ENCODE measurements around the gene CYLC1.

CYLC1 gene, protein sequence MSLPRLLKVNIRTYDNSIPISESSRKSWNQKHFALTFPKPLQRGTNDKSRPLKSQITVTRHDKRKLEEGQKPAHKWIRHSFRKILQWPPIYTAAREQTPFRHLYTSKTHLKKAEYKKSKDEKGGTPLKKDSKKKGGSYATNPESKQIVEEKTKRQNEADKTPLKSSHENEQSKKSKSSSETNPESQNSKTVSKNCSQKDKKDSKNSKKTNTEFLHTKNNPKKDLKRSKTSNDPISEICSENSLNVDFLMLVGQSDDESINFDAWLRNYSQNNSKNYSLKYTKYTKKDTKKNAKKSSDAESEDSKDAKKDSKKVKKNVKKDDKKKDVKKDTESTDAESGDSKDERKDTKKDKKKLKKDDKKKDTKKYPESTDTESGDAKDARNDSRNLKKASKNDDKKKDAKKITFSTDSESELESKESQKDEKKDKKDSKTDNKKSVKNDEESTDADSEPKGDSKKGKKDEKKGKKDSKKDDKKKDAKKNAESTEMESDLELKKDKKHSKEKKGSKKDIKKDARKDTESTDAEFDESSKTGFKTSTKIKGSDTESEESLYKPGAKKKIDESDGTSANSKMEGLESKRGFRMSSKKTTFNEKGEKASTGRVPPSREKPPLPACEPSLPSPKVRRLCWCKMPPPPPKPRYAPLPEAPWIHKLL

DNA sequence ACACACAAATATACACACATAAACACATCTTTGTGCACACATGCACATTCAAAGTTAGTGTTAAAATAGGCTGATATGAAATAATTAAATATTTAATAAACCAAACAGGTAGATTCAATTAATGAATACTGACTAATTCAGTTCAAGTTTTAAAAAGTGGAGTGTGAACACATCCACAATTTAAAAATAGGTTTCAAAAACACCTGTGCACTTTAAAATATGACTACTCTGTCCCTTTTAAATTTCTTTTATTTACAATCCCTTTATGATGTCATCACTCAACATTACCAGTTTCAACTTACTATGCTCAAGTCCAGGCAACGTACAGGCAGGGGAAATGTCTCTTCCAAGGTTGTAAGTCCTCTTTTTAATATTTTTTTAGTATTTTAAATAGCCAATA, at the start of gene CYLC1:
CYLC1 (plus strand) TSS at position 301 of the 400 bp plus-strand sequence; CDS start at position 338, 37 bp downstream.
- no peak for DNase-seq

DNA sequence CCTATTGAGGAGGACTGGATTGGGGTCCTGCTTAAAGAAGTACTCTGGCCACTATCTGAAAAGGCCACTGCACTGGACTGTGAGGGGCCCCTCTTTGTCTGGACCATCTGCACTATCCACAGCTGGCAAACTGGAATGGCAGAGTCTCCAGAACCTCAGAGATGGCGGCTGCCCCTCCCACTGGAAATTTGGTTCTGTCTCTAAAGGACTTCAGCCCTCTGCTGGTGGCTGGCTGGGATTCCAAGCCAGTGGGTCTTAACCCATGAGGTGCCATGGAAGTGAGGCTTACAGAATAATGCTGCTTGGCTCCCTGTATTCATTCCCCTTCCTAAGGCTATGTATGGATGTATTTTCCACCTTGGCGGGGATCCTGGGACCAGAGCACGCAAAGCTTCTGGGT, 41.6 kb upstream of the CYLC1 start:
- DNase-seq = no peak

DNA sequence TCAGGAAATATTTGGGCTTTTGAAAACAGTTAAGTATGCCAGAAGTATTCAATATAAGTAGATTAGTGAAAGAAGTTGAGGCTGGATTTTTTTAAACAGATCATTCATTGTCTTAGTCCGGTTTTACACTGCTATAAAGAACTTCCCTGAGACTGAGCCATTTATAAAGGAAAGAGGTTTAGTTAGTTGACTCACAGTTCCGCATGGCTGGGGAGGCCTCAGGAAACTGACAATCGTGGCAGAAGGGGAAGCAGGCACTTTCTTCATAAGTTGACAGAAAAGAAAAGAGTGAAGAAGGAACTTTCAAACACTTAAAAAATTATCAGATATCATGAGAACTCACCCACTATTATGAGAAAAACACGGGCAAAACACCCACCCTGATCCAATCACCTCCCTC, 31.1 kb upstream of the CYLC1 start:
- DNase-seq = no peak

DNA sequence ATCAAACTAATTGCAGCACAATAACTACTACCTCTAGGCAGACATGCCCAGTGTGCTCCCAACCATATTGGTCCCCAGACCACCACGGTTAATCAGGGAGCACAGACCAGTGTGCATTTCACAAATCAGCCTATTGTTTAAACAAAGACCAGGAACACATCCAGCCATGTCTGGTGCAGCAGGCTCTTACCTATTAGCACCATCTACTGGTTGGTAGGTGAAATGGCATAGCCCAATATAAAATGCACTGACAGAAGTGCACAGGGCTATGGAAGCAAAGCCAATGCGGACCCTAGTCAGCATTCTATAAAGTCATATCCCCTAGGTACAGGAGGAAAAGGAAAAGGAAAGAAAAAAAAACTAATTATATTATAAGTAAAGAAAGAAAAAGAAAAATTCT, 15.5 kb upstream of the CYLC1 start:
- DNase-seq = no peak

DNA sequence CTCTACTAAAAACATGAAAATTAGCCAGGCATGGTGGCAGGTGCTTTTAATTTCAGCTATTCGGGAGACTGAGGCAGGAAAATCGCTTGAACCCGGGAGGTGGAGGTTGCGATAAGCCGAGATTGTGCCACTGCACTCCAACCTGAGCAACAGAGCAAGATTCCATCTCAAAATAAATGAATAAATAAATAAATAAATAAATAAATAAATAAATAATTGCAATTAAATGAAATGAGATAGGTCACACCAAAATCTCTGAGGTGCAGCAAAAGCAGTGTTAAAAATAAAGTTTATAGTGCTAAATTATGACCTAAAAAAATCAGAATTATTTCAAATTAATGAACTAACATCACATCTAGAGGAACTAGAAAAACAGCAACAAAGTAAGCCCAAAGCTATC, 13.6 kb upstream of the CYLC1 start:
- no peak for DNase-seq

DNA sequence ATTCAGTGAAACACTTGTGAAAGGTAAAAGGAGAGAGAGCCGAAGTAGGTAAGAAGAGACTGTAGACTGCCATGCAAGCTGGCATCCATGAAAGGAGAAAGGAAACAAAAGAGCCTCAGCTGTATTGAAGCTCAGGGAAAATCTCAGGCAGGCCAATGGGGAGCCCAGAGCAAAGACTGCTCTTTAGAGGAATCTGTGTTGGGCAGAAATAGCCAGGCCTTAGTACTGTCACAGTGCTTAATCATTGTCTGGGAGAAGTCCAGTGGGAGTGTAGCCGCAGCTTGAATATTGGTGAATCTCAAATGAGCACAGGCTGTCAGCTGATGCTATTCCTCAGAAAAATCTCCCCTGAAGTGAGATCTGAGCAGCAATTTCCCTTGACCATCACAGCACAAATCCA, 27.6 kb downstream of the CYLC1 start:
- DNase-seq = no peak

DNA sequence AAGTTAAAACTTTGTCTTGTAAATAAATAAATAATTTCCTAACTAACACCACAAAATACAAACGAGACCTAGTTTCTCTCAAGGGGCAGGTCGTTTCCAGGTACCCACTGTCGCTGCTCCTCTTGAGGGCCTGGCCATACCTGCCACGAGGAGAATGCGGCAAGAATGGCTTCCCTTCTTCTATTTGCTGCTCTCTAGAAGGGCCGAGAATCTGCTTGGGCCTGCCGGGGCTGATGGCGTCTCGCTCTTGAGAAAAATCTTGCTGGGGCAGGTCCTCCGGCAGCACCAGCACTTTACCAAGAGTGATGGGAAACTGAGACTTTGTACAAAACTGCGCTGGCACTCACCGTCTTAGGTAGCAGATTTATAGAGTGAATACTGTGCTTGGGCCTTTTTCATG, 31.5 kb downstream of the CYLC1 start:
- DNase-seq = no peak

DNA sequence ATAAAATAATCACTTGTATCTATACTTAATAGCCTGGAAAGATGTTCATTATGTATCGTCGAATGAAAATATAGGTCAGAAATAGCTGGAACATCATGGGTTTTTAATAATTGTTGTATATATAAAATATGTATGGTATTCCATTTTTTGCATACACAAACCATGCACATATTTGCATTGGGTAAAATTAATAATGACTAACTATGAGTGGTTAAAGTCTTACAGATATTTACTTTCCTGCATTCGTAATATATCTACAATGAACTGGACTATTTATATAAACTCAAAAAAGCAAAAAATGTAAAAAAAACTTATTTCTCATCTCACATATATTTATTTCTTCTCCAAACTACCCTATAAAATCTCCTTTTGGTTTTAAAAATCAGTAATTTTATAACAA, 46.0 kb downstream of the CYLC1 start:
- no peak for DNase-seq

DNA sequence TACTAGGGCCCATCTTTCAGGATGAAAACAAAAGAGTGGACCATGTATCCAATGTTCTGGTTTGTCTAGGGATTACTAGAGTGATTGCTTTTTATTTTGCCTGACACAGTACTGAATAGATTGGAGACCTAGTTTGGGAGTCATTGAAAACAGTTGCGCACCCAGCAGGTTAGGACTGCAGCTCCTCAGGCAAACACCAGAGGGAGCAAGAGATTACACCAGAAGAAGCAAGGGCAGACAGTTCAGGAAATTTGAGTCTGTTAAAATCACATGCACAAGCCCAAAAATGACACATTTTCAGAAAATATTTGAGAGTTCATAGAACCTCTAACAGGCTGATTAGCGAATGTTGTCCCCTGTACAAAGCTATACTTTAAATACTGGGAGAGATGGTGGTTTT, 55.6 kb downstream of the CYLC1 start:
- DNase-seq = no peak

DNA sequence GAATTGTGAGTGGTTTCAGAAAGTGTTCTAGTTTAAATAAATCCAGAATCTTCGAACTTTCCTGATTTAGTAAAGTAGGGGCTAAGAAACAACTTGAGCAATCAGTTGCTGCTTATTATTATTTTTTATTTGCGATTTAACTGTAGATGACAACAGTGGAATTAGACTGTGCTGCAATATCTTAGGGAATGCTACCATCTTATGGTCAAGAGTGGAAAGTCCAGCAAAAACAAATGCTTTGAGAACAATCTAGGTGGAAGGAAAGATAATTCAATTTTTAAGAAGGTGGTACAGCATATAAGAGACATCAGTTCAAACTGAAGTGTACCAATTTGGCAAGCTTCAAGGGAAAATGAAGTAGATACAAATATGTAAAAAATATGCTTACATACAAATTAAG, 73.3 kb downstream of the CYLC1 start:
- DNase-seq = no peak
